HG02623 (cell line): Measurements from ENCODE around the gene UGT1A8.

Source experiments
- ATAC-seq: cut with Tn5 transposase; IDR thresholded peaks from one replicate; pipeline ENCODE4 v1.9.1; 2021; ENCODE audit warnings: moderate library complexity; ENCODE audit not compliant: unreplicated experiment

UGT1A8 gene

GRCh38 chr2:233758141-233758540 lies 140.7 kb downstream of the UGT1A8 start:
- no peak for ATAC-seq

- ATAC-seq = no peak
These were observed 141.4 kb downstream of the UGT1A8 start for GRCh38 chr2:233758849-233759248.

- ATAC-seq = no peak
These were observed 142.6 kb downstream of the UGT1A8 start, which contains the start of gene UGT1A1 for GRCh38 chr2:233760043-233760442. TSS of gene UGT1A1 (plus strand) at chr2:233760270. CDS start at chr2:233760288, 18 bp downstream.

- ATAC-seq = no peak
These were observed 143.8 kb downstream of the UGT1A8 start for GRCh38 chr2:233761040-233761769.

GRCh38 chr2:233764264-233764663 lies 146.8 kb downstream of the UGT1A8 start:
- ATAC-seq = no peak

GRCh38 chr2:233764761-233765160 lies 147.3 kb downstream of the UGT1A8 start:
- no peak for ATAC-seq

- no peak for ATAC-seq
These were observed 149.0 kb downstream of the UGT1A8 start for GRCh38 chr2:233766416-233766815.

- no peak for ATAC-seq
These were observed 150.6 kb downstream of the UGT1A8 start for GRCh38 chr2:233768076-233768475.

GRCh38 chr2:233769260-233769659 lies 151.8 kb downstream of the UGT1A8 start:
- ATAC-seq = no peak

GRCh38 chr2:233772153-233772552 lies 154.7 kb downstream of the UGT1A8 start:
- no peak for ATAC-seq

GRCh38 chr2:233772583-233772982 lies 155.2 kb downstream of the UGT1A8 start:
- ATAC-seq = no peak

- no peak for ATAC-seq
These were observed 156.4 kb downstream of the UGT1A8 start for GRCh38 chr2:233773854-233774253.

GRCh38 chr2:233775414-233775813 lies 158.0 kb downstream of the UGT1A8 start:
- ATAC-seq = no peak

GRCh38 chr2:233778030-233778429 lies 160.6 kb downstream of the UGT1A8 start, which contains the start of gene MROH2A:
TSS of gene MROH2A (plus strand) at chr2:233778330. CDS start at chr2:233779359, 1,029 bp downstream.
- ATAC-seq = no peak

GRCh38 chr2:233779722-233780121 lies 162.3 kb downstream of the UGT1A8 start:
- no peak for ATAC-seq

GRCh38 chr2:233780771-233781170 lies 163.3 kb downstream of the UGT1A8 start:
- no peak for ATAC-seq

- ATAC-seq = no peak
These were observed 172.1 kb downstream of the UGT1A8 start for GRCh38 chr2:233789554-233789953.

- no peak for ATAC-seq
These were observed 173.9 kb downstream of the UGT1A8 start for GRCh38 chr2:233791151-233791882.

GRCh38 chr2:233791883-233792329 lies 174.5 kb downstream of the UGT1A8 start:
- ATAC-seq = no peak

- no peak for ATAC-seq
These were observed 175.3 kb downstream of the UGT1A8 start for GRCh38 chr2:233792720-233793119.

GRCh38 chr2:233793465-233794127 lies 176.2 kb downstream of the UGT1A8 start:
- no peak for ATAC-seq
